SK-N-SH treated with all-trans-retinoic acid at 6 μM for 48 hours (cell line): Measurements from ENCODE around the gene COL19A1.

Experiments used
- ATAC-seq: fragments of 200-7000 bp; cut with Tn5 transposase; 3 replicates; pipeline ENCODE4 v1.9.1; 2020; ENCODE audit warnings: mild to moderate bottlenecking, moderate library complexity
- ARNTL ChIP-seq: fragments of 450-650 bp; formaldehyde crosslinking; IDR thresholded peaks from 2 replicates; pipeline ENCODE4 v1.5.0; 2020; ENCODE audit warnings: low read depth, mild to moderate bottlenecking, moderate library complexity, borderline replicate concordance
- CREB5 ChIP-seq: fragments of 250-450 bp; sonication (Bioruptor Pico); IDR thresholded peaks from 2 replicates; pipeline ENCODE4 v1.5.1; 2020; ENCODE audit warnings: low read depth, mild to moderate bottlenecking, moderate library complexity
- ESRRG ChIP-seq: fragments of 250-450 bp; sonication (Bioruptor Pico); IDR thresholded peaks from 2 replicates; pipeline ENCODE4 v1.6.1; 2021; ENCODE audit warnings: mild to moderate bottlenecking
- GLIS3 ChIP-seq: fragments of 250-450 bp; sonication (Bioruptor Pico); IDR thresholded peaks from 2 replicates; pipeline ENCODE4 v1.5.0; 2020; ENCODE audit warnings: mild to moderate bottlenecking, moderate library complexity
- ISL1 ChIP-seq: fragments of 250-450 bp; sonication (Bioruptor Pico); IDR thresholded peaks from 2 replicates; pipeline ENCODE4 v2.1.2; 2022; ENCODE audit warnings: mild to moderate bottlenecking, moderate library complexity
- OSR1 ChIP-seq: fragments of 250-450 bp; sonication (Bioruptor Pico); IDR thresholded peaks from 2 replicates; pipeline ENCODE4 v1.8.0; 2022; ENCODE audit warnings: moderate library complexity, mild to moderate bottlenecking, inconsistent platforms
- PATZ1 ChIP-seq: fragments of 250-450 bp; sonication (Bioruptor Pico); IDR thresholded peaks from 2 replicates; pipeline ENCODE4 v1.8.0; 2020; ENCODE audit warnings: mild to moderate bottlenecking, moderate library complexity, borderline replicate concordance
- PPARA ChIP-seq: fragments of 250-450 bp; sonication (Bioruptor Pico); IDR thresholded peaks from 2 replicates; pipeline ENCODE4 v1.5.0; 2020; ENCODE audit warnings: mild to moderate bottlenecking, borderline replicate concordance
- RARB ChIP-seq: fragments of 250-450 bp; sonication (Bioruptor Pico); IDR thresholded peaks from 2 replicates; pipeline ENCODE4 v1.8.0; 2021; ENCODE audit warnings: mild to moderate bottlenecking, moderate library complexity
- TCF4 ChIP-seq: fragments of 250-450 bp; sonication (Bioruptor Pico); IDR thresholded peaks from 2 replicates; pipeline ENCODE4 v1.8.0; 2021; ENCODE audit warnings: mild to moderate bottlenecking, moderate library complexity, borderline replicate concordance
- TOX ChIP-seq: fragments of 250-450 bp; sonication (Bioruptor Pico); IDR thresholded peaks from 2 replicates; pipeline ENCODE4 v1.8.0; 2021; ENCODE audit warnings: mild to moderate bottlenecking, moderate library complexity, borderline replicate concordance
- ZC3H10 ChIP-seq: fragments of 250-450 bp; sonication (Bioruptor Pico); IDR thresholded peaks from 2 replicates; pipeline ENCODE4 v1.5.1; 2021; ENCODE audit warnings: mild to moderate bottlenecking, moderate library complexity
- ZFP3 ChIP-seq: fragments of 250-450 bp; sonication (Bioruptor Pico); IDR thresholded peaks from 2 replicates; pipeline ENCODE4 v1.5.0; 2020; ENCODE audit warnings: mild to moderate bottlenecking, moderate library complexity
- ZFP30 ChIP-seq: fragments of 450-650 bp; formaldehyde crosslinking; IDR thresholded peaks from 2 replicates; pipeline ENCODE4 v1.5.0; 2022; ENCODE audit warnings: mild to moderate bottlenecking, moderate library complexity
- ZNF565 ChIP-seq: fragments of 450-650 bp; formaldehyde crosslinking; conservative IDR thresholded peaks from 2 replicates; pipeline ENCODE4 v1.5.0; 2020; ENCODE audit warnings: low read depth, mild to moderate bottlenecking, moderate library complexity
- ZNF70 ChIP-seq: fragments of 450-650 bp; formaldehyde crosslinking; IDR thresholded peaks from 2 replicates; pipeline ENCODE4 v1.5.0; 2020; ENCODE audit warnings: mild to moderate bottlenecking, moderate library complexity
- ZNF8 ChIP-seq: fragments of 450-650 bp; formaldehyde crosslinking; IDR thresholded peaks from 2 replicates; pipeline ENCODE4 v1.5.0; 2020; ENCODE audit warnings: mild to moderate bottlenecking, moderate library complexity
- TF ChIP-seq, protein P1 (sequence below): fragments of 250-450 bp; sonication (Bioruptor Pico); IDR thresholded peaks from 2 replicates; pipeline ENCODE4 v1.5.0; 2020; ENCODE audit warnings: mild to moderate bottlenecking, moderate library complexity
- TF ChIP-seq, protein P2 (sequence below): fragments of 250-450 bp; sonication (Bioruptor Pico); IDR thresholded peaks from 2 replicates; pipeline ENCODE4 v1.5.1; 2021; ENCODE audit warnings: mild to moderate bottlenecking, moderate library complexity

COL19A1 gene

DNA sequence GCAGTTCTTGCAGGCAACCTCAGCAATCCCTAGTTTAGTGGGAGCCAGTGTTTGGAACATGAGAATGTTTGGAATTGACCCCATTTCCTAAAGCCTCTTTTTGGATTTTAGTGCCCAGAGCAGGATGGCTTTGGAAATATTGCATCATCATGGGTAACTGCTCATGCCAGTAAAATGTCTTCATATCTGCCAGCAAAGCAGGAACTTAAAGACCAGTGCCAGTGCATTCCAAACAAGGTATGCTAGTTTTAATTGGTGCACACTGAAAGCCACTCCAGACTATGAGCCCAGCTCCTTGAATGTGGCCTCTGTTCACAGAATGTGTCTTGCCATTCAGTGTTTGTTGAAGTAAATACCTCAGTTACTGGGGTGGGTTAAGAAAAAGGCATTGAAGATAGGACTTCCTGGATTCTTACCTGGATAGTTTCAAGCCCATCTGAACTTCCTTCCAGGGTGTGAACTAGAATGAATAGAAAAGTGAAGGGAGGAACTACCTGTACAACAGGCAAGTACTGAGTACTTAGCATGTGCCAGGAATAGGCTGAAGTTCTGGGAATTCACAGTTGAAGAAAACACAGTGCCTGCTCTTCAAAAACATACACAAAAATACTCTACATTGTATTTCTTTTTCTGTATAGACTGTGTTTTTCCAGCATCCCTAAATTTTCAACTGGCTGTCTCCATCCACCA lies 70.5 kb downstream of the COL19A1 start (continued):
- TF ChIP-seq ZNF70 (CRISPR knock-in tag) (no peak), ZFP30 (CRISPR knock-in tag) (no peak), PPARA (CRISPR knock-in tag) (no peak)

- TF ChIP-seq ZNF565 (no peak), ZNF8 (CRISPR knock-in tag) (no peak), TCF4 (no peak), PATZ1 (no peak), ZNF70 (CRISPR knock-in tag) (no peak), GLIS3 (CRISPR knock-in tag) (no peak), ISL1 (CRISPR knock-in tag) (no peak), ZFP3 (no peak), ZC3H10 (CRISPR knock-in tag) (no peak), OSR1 (CRISPR knock-in tag) (no peak), PPARA (CRISPR knock-in tag) (no peak), CREB5 (no peak)
- TF ChIP-seq, protein P1, sequence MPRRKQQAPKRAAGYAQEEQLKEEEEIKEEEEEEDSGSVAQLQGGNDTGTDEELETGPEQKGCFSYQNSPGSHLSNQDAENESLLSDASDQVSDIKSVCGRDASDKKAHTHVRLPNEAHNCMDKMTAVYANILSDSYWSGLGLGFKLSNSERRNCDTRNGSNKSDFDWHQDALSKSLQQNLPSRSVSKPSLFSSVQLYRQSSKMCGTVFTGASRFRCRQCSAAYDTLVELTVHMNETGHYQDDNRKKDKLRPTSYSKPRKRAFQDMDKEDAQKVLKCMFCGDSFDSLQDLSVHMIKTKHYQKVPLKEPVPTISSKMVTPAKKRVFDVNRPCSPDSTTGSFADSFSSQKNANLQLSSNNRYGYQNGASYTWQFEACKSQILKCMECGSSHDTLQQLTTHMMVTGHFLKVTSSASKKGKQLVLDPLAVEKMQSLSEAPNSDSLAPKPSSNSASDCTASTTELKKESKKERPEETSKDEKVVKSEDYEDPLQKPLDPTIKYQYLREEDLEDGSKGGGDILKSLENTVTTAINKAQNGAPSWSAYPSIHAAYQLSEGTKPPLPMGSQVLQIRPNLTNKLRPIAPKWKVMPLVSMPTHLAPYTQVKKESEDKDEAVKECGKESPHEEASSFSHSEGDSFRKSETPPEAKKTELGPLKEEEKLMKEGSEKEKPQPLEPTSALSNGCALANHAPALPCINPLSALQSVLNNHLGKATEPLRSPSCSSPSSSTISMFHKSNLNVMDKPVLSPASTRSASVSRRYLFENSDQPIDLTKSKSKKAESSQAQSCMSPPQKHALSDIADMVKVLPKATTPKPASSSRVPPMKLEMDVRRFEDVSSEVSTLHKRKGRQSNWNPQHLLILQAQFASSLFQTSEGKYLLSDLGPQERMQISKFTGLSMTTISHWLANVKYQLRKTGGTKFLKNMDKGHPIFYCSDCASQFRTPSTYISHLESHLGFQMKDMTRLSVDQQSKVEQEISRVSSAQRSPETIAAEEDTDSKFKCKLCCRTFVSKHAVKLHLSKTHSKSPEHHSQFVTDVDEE (CRISPR knock-in tag): no peak
- TF ChIP-seq, protein P2, sequence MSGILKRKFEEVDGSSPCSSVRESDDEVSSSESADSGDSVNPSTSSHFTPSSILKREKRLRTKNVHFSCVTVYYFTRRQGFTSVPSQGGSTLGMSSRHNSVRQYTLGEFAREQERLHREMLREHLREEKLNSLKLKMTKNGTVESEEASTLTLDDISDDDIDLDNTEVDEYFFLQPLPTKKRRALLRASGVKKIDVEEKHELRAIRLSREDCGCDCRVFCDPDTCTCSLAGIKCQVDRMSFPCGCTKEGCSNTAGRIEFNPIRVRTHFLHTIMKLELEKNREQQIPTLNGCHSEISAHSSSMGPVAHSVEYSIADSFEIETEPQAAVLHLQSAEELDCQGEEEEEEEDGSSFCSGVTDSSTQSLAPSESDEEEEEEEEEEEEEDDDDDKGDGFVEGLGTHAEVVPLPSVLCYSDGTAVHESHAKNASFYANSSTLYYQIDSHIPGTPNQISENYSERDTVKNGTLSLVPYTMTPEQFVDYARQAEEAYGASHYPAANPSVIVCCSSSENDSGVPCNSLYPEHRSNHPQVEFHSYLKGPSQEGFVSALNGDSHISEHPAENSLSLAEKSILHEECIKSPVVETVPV (CRISPR knock-in tag): no peak
- no peak for ATAC-seq
Measured at GRCh38 chr6:69937402-69938136, 71.2 kb downstream of the COL19A1 start.

- ATAC-seq: no peak
- no peak for TF ChIP-seq RARB
- TF ChIP-seq ARNTL: no peak
- TF ChIP-seq OSR1 (CRISPR knock-in tag): no peak
- TF ChIP-seq ESRRG: no peak
- no peak for TF ChIP-seq ZC3H10 (CRISPR knock-in tag)
- no peak for TF ChIP-seq ZFP30 (CRISPR knock-in tag)
- TF ChIP-seq TOX (CRISPR knock-in tag): no peak
- TF ChIP-seq ZNF70 (CRISPR knock-in tag): no peak
- no peak for TF ChIP-seq GLIS3 (CRISPR knock-in tag)
- no peak for TF ChIP-seq ZFP3
- TF ChIP-seq, protein P2 (CRISPR knock-in tag): no peak
Measured at GRCh38 chr6:69942485-69942884, 76.1 kb downstream of the COL19A1 start.
